Measurements from ENCODE around the gene FNDC1.

FNDC1 gene

GRCh38 chr6:159308198-159308597 is 139.0 kb downstream of the FNDC1 start:
- DNase-seq (ENCODE audit: low read depth), result no peak

GRCh38 chr6:159309723-159310122 is 140.5 kb downstream of the FNDC1 start:
- DNase-seq (ENCODE audit: low read depth), result no peak

GRCh38 chr6:159311618-159312017 is 142.4 kb downstream of the FNDC1 start:
- no peak for DNase-seq (ENCODE audit: low read depth)

GRCh38 chr6:159312206-159312605 is 143.0 kb downstream of the FNDC1 start:
- no peak for DNase-seq (ENCODE audit: low read depth)

GRCh38 chr6:159313018-159313417 is 143.8 kb downstream of the FNDC1 start:
- DNase-seq (ENCODE audit: low read depth), result no peak

- no peak for DNase-seq (ENCODE audit: low read depth)
Observed at GRCh38 chr6:159315562-159315961, 146.4 kb downstream of the FNDC1 start.

- DNase-seq (ENCODE audit: low read depth), result no peak
Observed at GRCh38 chr6:159317430-159317829, 148.2 kb downstream of the FNDC1 start.

GRCh38 chr6:159321267-159321666 is 152.1 kb downstream of the FNDC1 start:
- no peak for DNase-seq (ENCODE audit: low read depth)

Measured in non-pigmented ciliary epithelial cell (primary cell).